K562 (cell line): ENCODE data around the gene PLAC9. TPM values are rescaled to one million over a fixed set of nuclear protein-coding genes. Genes with fewer than 3 reads are reported as not detected.
A peak's percentile ranks its signal among the peaks of the same experiment; 100 is the strongest.
"Not testable (repeated sequence)": the region's sequence is repeated elsewhere in the genome, so short reads cannot be mapped to it uniquely, and the experiment has no call there.

Source experiments
- ATF4 ChIP-seq: fragments of 450-650 bp; formaldehyde crosslinking; IDR thresholded peaks from 2 replicates; pipeline ENCODE4 v1.4.0; 2022; ENCODE audit warnings: mild to moderate bottlenecking, moderate library complexity
- ATF7 ChIP-seq: fragments of 450-650 bp; IDR thresholded peaks from 2 replicates; pipeline ENCODE4 v1.7.1; 2014; ENCODE audit warnings: mild to moderate bottlenecking, moderate library complexity
- CTBP1 ChIP-seq: fragments of 450-650 bp; IDR thresholded peaks from 2 replicates; pipeline ENCODE4 v1.6.1; 2016; ENCODE audit warnings: borderline replicate concordance
- GABPA ChIP-seq: fragments of 200-800 bp; sonication (Bioruptor generic); conservative IDR thresholded peaks from 2 replicates; pipeline ENCODE4 v1.6.1; 2016; ENCODE audit warnings: low read depth, missing genetic modification characterization, missing compliant biosample characterization
- NR2C1 ChIP-seq, 2 experiments: fragments of 450-650 bp; IDR thresholded peaks; 2 replicates each; pipeline ENCODE4 v1.6.1; 2017; ENCODE audit warnings: mild to moderate bottlenecking in 2 of 2, antibody characterized with exemption in 1 of 2, inconsistent platforms in 1 of 2, missing compliant biosample characterization in 1 of 2, missing genetic modification characterization in 1 of 2
- NR2C2 ChIP-seq, 2 experiments: fragments of 200-800 bp in 1 of 2; sonication (Bioruptor generic) in 1 of 2; sonication (generic) in 1 of 2; formaldehyde crosslinking in 1 of 2; IDR thresholded peaks; 2 replicates each; pipeline versions ENCODE4 v1.6.1 to v1.8.0; 2016 to 2022; ENCODE audit warnings: mild to moderate bottlenecking in 1 of 2, missing compliant biosample characterization in 1 of 2, missing genetic modification characterization in 1 of 2, missing genetic modification reagents in 1 of 2
- POLR2AphosphoS2 ChIP-seq: IDR thresholded peaks from 2 replicates; pipeline ENCODE4 v1.6.1; 2012; ENCODE audit warnings: low read length, improper control_type of control experiment
- POLR2H ChIP-seq: IDR thresholded peaks from 2 replicates; pipeline ENCODE4 v1.6.1; 2016; ENCODE audit warnings: missing genetic modification characterization, low read depth, mild to moderate bottlenecking, control low read depth, missing compliant biosample characterization, moderate library complexity
- SMAD4 ChIP-seq: fragments of 250-450 bp; sonication (Bioruptor Pico); conservative IDR thresholded peaks from 2 replicates; pipeline ENCODE4 v1.8.0; 2021; ENCODE audit warnings: inconsistent platforms, mild to moderate bottlenecking, moderate library complexity
- TRIM24 ChIP-seq, 2 experiments: fragments of 450-650 bp; IDR thresholded peaks; 2 replicates each; pipeline ENCODE4 v1.6.1; 2016
- ZBTB40 ChIP-seq, 2 experiments: fragments of 450-650 bp in 1 of 2; sonication (generic) in 1 of 2; formaldehyde crosslinking in 1 of 2; IDR thresholded peaks; 2 replicates each; pipeline versions ENCODE4 v1.7.1 to v1.9.0; 2016 to 2022; ENCODE audit warnings: inconsistent platforms in 1 of 2, mild to moderate bottlenecking in 1 of 2, missing genetic modification reagents in 1 of 2
- ZFP1 ChIP-seq: fragments of 450-650 bp; formaldehyde crosslinking; IDR thresholded peaks from 2 replicates; pipeline ENCODE4 v1.4.0; 2020; ENCODE audit warnings: mild to moderate bottlenecking, mixed read lengths
- ZNF175 ChIP-seq: fragments of 200-800 bp; sonication (Bioruptor generic); IDR thresholded peaks from 2 replicates; pipeline ENCODE4 v1.6.1; 2016; ENCODE audit warnings: low read depth, mild to moderate bottlenecking, missing genetic modification characterization, missing compliant biosample characterization
- polyA plus RNA-seq, 8 experiments: library from polyadenylated mRNA; depleted of rRNA in 4 of 8; stranded (reverse) in 5 of 8; unstranded in 3 of 8; fragments of >200 nt; fragmentation: Nextera tagmentation in 2 of 8; fragmentation: Illumina TruSeq in 1 of 8; extraction: Ambion mirVana in 2 of 8; extraction: Trizol in 1 of 8; gene quantifications; 2 replicates each; pipeline versions ENCODE4 v1.2.1 to v1.2.3, GENCODE V29; 2011 to 2014; ENCODE audit warnings: inconsistent platforms in 1 of 8, missing spikeins in 1 of 8
- total RNA-seq, 7 experiments: library from RNA; depleted of rRNA in 6 of 7; stranded (reverse); fragments of >200 nt in 6 of 7; fragmentation: Illumina TruSeq in 2 of 7; extraction: Trizol in 2 of 7; gene quantifications; 2 replicates each; pipeline versions ENCODE4 v1.2.1 to v1.2.3, GENCODE V29; 2011 to 2021; ENCODE audit warnings: low replicate concordance in 1 of 7

PLAC9 gene
- total and polyA plus RNA-seq, 9 of the 15 experiments (the other 6 are each of a cell fraction or from before 2014, with no cell fraction given) = not detected

GRCh38 chr10:80145406-80146308 lies 13.1 kb downstream of the PLAC9 start (continued):
- TF ChIP-seq ZBTB40 (IDR thresholded peaks at IDR 0.05) (peak; percentile 73), SMAD4 (CRISPR knock-in tag) (0 out of 2 replicates have a peak, but pooled peaks have one; percentile 41), CTBP1 (0 out of 2 replicates have a peak, but pooled peaks have one; percentile 30), ZNF175 (CRISPR knock-in tag) (peak; percentile 62; the same call in 1 of the 2 replicates), POLR2AphosphoS2 (peak; percentile 94), POLR2H (tag) (peak; percentile 29; the same call in 1 of the 2 replicates), TRIM24 (IDR thresholded peaks at IDR 0.05) (peak in 1 of 2 experiments; percentile 51; a peak in 1 of 4 replicates), ATF4 (CRISPR knock-in tag) (peak; percentile 67; the same call in 1 of the 2 replicates), NR2C2 (tag; IDR thresholded peaks at IDR 0.05) (peak; percentile 77), ATF7 (0 out of 2 replicates have a peak, but pooled peaks have one; percentile 19), NR2C1 (IDR thresholded peaks at IDR 0.05) (peak; percentile 58; the same call in 1 of the 2 replicates), NR2C1 (tag; IDR thresholded peaks at IDR 0.05) (peak; percentile 86), ZFP1 (CRISPR knock-in tag) (peak; percentile 53; the same call in 1 of the 2 replicates), GABPA (peak; percentile 83)
- TF ChIP-seq ZBTB40, NR2C2 (CRISPR knock-in tag; IDR thresholded peaks at IDR 0.05): not testable (repeated sequence)
- TF ChIP-seq, all 486 proteins: peak for 20; not testable (repeated sequence) for 466
